ENCODE measurements around the gene RASGRF1. TPM values are rescaled to one million over a fixed set of nuclear protein-coding genes. Genes with fewer than 3 reads are reported as not detected.

Gene RASGRF1
- total RNA-seq, 1 donor from 2014 or later = 0.16 TPM

DNA sequence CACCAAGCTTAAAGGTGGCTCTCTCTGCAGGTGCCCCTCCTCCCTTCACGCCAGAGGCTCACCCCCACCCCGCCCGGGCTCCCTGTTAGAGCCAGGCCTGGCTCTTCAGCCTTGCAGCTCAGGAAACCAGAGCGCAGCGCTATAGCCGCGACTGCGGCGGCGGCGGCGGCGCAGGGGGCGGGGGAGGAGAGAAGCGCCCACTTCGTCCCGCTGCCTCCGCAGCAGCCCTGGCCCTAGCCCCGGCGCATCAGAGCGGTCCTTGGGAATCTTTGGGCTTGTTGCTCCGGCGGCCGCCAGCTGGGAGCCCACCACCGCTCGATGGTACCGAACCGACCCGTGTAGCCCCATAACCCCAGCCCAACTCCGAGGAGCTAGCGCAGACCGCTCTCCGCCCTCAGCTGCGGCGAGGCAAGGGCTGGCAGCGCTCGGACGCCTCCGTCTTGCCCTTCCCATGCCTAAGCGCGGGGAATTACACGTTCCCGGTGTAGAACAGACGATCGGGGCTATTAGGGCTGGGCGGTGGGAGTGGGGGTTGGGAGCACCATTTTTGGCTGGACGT is 1.2 kb downstream of the RASGRF1 start:
- peaks cover 98% of the 10 kb centered on the region for H3K27me3 Mint-ChIP-seq (ENCODE audit: low read depth)
- TF ChIP-seq, protein P1, sequence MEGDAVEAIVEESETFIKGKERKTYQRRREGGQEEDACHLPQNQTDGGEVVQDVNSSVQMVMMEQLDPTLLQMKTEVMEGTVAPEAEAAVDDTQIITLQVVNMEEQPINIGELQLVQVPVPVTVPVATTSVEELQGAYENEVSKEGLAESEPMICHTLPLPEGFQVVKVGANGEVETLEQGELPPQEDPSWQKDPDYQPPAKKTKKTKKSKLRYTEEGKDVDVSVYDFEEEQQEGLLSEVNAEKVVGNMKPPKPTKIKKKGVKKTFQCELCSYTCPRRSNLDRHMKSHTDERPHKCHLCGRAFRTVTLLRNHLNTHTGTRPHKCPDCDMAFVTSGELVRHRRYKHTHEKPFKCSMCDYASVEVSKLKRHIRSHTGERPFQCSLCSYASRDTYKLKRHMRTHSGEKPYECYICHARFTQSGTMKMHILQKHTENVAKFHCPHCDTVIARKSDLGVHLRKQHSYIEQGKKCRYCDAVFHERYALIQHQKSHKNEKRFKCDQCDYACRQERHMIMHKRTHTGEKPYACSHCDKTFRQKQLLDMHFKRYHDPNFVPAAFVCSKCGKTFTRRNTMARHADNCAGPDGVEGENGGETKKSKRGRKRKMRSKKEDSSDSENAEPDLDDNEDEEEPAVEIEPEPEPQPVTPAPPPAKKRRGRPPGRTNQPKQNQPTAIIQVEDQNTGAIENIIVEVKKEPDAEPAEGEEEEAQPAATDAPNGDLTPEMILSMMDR (conservative IDR thresholded peaks at IDR 0.05) = no peak
- H3K4me1 Mint-ChIP-seq = peaks cover 9% of the 10 kb centered on the region
- H3K4me3 Mint-ChIP-seq = no peak overlapping the region
- no peaks in the 10 kb centered on the region for H3K9me3 Mint-ChIP-seq
- DNase-seq (ENCODE audit: low read depth, low spot score) = no peak
- H3K27ac Mint-ChIP-seq (ENCODE audit: unreplicated experiment) = no peak overlapping the region
- no peaks in the 10 kb centered on the region for H3K36me3 Mint-ChIP-seq (ENCODE audit: low read depth)

DNA sequence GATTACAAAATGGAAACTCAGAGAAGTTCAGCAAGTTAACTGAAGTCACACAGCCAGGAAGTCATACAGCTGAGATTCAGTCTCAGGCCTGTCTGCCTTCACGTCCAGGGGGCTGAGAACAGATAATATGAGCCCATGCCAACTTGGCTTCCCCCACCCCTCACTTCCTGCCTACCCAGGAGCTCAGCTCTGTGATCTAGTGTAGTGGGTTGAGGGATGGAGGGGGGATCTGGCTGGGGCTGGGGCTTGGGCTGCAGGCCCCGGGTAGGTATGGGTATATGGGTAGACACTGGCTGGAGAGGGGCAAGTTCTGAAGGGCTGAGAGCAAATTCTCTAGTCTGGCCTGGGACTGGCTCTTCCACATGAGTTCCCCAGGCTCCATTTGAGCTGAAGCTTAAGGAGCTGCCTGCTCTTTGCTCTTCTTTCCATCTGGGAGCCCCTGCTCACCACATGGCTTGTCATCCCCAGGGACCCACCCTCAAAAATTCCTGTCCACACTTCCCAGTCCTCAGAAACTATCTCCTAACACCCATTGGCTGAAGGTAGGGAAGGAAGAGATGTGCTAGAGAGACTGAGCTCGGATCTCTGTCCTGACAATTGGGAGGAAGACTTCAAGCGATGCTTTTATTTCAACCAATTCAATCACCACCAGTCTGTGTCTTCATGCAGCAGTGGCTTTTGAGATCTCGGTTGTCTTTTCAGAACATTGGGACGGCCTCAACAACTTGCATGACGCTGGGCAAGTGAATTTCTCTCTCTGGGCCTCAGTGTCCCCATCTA is 2.0 kb downstream of the RASGRF1 start:
- no peaks in the 10 kb centered on the region for H3K36me3 Mint-ChIP-seq (ENCODE audit: low read depth)
- peaks cover 9% of the 10 kb centered on the region for H3K4me1 Mint-ChIP-seq
- H3K4me3 Mint-ChIP-seq = no peak overlapping the region
- TF ChIP-seq, protein P1 (conservative IDR thresholded peaks at IDR 0.05) = no peak
- peaks cover 98% of the 10 kb centered on the region for H3K27me3 Mint-ChIP-seq (ENCODE audit: low read depth)
- H3K9me3 Mint-ChIP-seq = no peaks in the 10 kb centered on the region
- DNase-seq (ENCODE audit: low read depth, low spot score) = no peak
- no peak overlapping the region for H3K27ac Mint-ChIP-seq (ENCODE audit: unreplicated experiment)

DNA sequence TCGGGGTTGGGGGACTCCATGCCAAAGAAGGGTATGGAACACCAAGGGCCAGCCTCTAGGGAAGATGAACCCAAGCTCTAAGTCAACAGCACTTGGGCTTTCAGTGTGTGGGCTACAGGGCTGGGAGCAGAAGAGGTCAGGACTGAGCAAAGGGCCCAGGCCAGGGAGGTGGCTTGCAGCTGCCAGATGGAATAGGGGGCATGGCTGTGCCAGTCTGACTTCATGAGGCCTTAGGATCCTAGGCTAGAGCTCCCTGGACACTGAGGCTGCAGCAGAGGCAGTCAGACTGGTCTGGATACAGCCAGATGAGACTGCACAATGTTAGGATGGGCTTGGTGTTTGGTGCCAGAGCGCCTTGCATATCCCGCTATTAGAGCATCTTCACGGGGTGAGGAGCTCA is 3.8 kb downstream of the RASGRF1 start:
- Mint-ChIP-seq H3K4me1 (peaks cover 9% of the 10 kb centered on the region), H3K27me3 (ENCODE audit: low read depth) (peaks cover 99% of the 10 kb centered on the region), H3K9me3 (no peaks in the 10 kb centered on the region), H3K4me3 (no peak overlapping the region), H3K36me3 (ENCODE audit: low read depth) (no peaks in the 10 kb centered on the region), H3K27ac (ENCODE audit: unreplicated experiment) (no peak overlapping the region)
- no peak for DNase-seq (ENCODE audit: low read depth, low spot score)
- TF ChIP-seq, protein P1 (conservative IDR thresholded peaks at IDR 0.05) = no peak

DNA sequence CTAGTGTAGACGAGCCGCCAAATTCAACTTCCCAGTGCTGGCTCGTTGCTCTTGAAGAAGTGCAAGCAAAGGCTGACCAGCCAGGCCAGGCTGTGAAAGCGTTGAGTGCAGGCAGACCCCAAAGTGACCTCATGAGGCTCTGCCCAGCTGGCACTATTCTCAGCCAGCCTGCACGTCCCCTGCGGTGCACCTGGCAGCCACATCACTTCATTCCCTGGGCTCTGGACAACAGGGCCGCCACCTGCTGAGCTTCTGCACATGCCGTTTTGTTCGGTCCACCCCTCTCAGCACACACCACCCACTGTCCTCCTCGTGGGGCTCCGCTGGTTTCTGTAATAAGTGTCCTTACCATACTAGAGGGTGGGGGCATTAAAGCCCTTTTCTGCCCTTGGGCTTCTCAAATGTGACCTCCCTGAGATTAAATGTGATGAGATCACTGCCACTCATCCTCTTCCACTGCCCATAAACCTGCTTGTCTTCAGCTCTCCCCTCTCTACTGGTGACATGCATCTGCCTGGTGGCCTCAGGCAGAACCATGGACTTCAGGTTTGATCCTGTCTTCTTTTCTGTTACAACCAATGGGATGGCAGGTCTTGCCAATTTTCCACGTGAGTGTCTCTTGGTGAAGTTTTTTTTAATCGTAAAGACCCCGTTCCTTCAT is 6.1 kb downstream of the RASGRF1 start:
- H3K36me3 Mint-ChIP-seq (ENCODE audit: low read depth) = no peaks in the 10 kb centered on the region
- peaks cover 83% of the 10 kb centered on the region for H3K27me3 Mint-ChIP-seq (ENCODE audit: low read depth)
- no peaks in the 10 kb centered on the region for H3K9me3 Mint-ChIP-seq
- no peaks in the 10 kb centered on the region for H3K4me1 Mint-ChIP-seq
- H3K27ac Mint-ChIP-seq (ENCODE audit: unreplicated experiment) = no peak overlapping the region
- no peak overlapping the region for H3K4me3 Mint-ChIP-seq
- TF ChIP-seq, protein P1 (conservative IDR thresholded peaks at IDR 0.05) = no peak
- no peak for DNase-seq (ENCODE audit: low read depth, low spot score)

DNA sequence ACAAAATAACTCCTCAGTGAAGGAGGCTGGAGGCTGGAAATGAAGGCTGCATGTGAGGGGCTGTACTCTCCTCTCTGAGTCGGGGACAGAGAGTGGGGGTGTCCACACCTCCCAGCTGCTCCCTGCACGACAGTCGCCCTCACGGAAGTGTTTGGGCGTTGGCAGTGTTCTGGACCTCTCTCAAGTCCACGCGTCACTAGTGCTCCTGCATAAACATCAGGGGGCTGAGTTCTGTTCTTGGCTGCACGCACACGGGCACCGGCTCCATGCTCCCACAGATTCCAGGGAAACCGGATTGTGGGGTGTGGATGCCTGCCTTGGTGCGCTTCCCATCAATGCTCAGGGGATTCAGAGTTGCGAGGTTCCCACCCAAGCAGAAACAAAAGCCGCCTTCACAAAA is 7.4 kb downstream of the RASGRF1 start:
- no peaks in the 10 kb centered on the region for H3K36me3 Mint-ChIP-seq (ENCODE audit: low read depth)
- no peaks in the 10 kb centered on the region for H3K4me1 Mint-ChIP-seq
- H3K27me3 Mint-ChIP-seq (ENCODE audit: low read depth) = peaks cover 70% of the 10 kb centered on the region
- TF ChIP-seq, protein P1 (conservative IDR thresholded peaks at IDR 0.05) = no peak
- H3K4me3 Mint-ChIP-seq = no peak overlapping the region
- H3K9me3 Mint-ChIP-seq = no peaks in the 10 kb centered on the region
- DNase-seq (ENCODE audit: low read depth, low spot score) = no peak
- no peak overlapping the region for H3K27ac Mint-ChIP-seq (ENCODE audit: unreplicated experiment)

Data from neural crest cell (in vitro differentiated cells).